SK-N-MC (cell line): ENCODE results near the gene MACROD2.

Source experiments
- EZH2 ChIP-seq: fragments of 200-600 bp; sonication (generic); IDR thresholded peaks from one replicate; pipeline ENCODE4 v1.6.1; 2017; ENCODE audit warnings: antibody characterized with exemption
- POLR2AphosphoS5 ChIP-seq: IDR thresholded peaks from 2 replicates; pipeline ENCODE4 v1.6.1; 2012; ENCODE audit warnings: mild to moderate bottlenecking, low read depth, low read length, borderline replicate concordance

- TF ChIP-seq EZH2 (no peak), POLR2AphosphoS5 (no peak)
Observed at GRCh38 chr20:15081261-15081660, 1085.9 kb downstream of the MACROD2 start.
